GM12878 (cell line): Measurements from ENCODE around the gene HEXB. TPM values are rescaled to one million over a fixed set of nuclear protein-coding genes. Genes with fewer than 3 reads are reported as not detected.

Experiments
- ATF3 ChIP-seq: IDR thresholded peaks from 2 replicates; pipeline ENCODE4 v1.6.1; 2011; ENCODE audit warnings: low read depth, mild to moderate bottlenecking, low read length, moderate library complexity, borderline replicate concordance; ENCODE audit errors: extremely low read depth
- CHD1 ChIP-seq: IDR thresholded peaks from 2 replicates; pipeline ENCODE4 v1.6.1; 2012; ENCODE audit warnings: low read depth, low read length, improper control_type of control experiment
- CREB1 ChIP-seq: IDR thresholded peaks from 2 replicates; pipeline ENCODE4 v1.6.1; 2012; ENCODE audit warnings: low read depth, mild to moderate bottlenecking, inconsistent platforms
- DPF2 ChIP-seq: fragments of 450-650 bp; IDR thresholded peaks from 2 replicates; pipeline ENCODE4 v1.6.1; 2017; ENCODE audit warnings: mild to moderate bottlenecking
- MTA2 ChIP-seq: fragments of 450-650 bp; IDR thresholded peaks from 2 replicates; pipeline ENCODE4 v1.6.1; 2016; ENCODE audit warnings: low read depth, mild to moderate bottlenecking, moderate library complexity
- MYB ChIP-seq: fragments of 150-350 bp; IDR thresholded peaks from 2 replicates; pipeline ENCODE4 v1.6.1; 2014; ENCODE audit warnings: mild to moderate bottlenecking, low read depth, low read length, borderline replicate concordance
- RB1 ChIP-seq: fragments of 450-650 bp; formaldehyde crosslinking; IDR thresholded peaks from 2 replicates; pipeline ENCODE4 v1.6.1; 2017; ENCODE audit warnings: mild to moderate bottlenecking, borderline replicate concordance
- SIX5 ChIP-seq: IDR thresholded peaks from 2 replicates; pipeline ENCODE4 v1.6.1; 2011; ENCODE audit warnings: mild to moderate bottlenecking, low read depth, low read length, moderate library complexity; ENCODE audit not compliant: severe bottlenecking
- TBL1XR1 ChIP-seq: IDR thresholded peaks from 2 replicates; pipeline ENCODE4 v1.6.1; 2012; ENCODE audit warnings: low read depth, low read length, improper control_type of control experiment
- polyA plus RNA-seq, 11 experiments: library from polyadenylated mRNA; depleted of rRNA in 4 of 11; unstranded in 6 of 11; stranded (reverse) in 5 of 11; fragments of >200 nt; fragmentation: Nextera tagmentation in 4 of 11; fragmentation: Illumina TruSeq in 1 of 11; extraction: Ambion mirVana in 4 of 11; extraction: Trizol in 1 of 11; gene quantifications; 1 replicate in 1 of 11; 2 replicates in 10 of 11; pipeline versions ENCODE4 v1.2.1 to v1.2.3, GENCODE V29; 2011 to 2016; ENCODE audit warnings: inconsistent platforms in 2 of 11, missing spikeins in 2 of 11, low read depth in 1 of 11
- total RNA-seq, 4 experiments: library from RNA; depleted of rRNA in 3 of 4; stranded (reverse); fragments of >200 nt in 3 of 4; fragmentation: Illumina TruSeq in 1 of 4; extraction: Trizol in 1 of 4; gene quantifications; 2 replicates each; pipeline versions ENCODE4 v1.2.1 to v1.2.3, GENCODE V29; 2013 to 2021
- TF ChIP-seq, protein P1 (sequence below): fragments of 450-650 bp; formaldehyde crosslinking; IDR thresholded peaks from 2 replicates; pipeline ENCODE4 v1.4.0; 2020; ENCODE audit warnings: mild to moderate bottlenecking, moderate library complexity

HEXB gene
- total and polyA plus RNA-seq, 10 of the 15 experiments (the other 5 are each of a cell fraction or from before 2014, with no cell fraction given) = 13.5 to 76.0 (median 42.6) TPM

DNA sequence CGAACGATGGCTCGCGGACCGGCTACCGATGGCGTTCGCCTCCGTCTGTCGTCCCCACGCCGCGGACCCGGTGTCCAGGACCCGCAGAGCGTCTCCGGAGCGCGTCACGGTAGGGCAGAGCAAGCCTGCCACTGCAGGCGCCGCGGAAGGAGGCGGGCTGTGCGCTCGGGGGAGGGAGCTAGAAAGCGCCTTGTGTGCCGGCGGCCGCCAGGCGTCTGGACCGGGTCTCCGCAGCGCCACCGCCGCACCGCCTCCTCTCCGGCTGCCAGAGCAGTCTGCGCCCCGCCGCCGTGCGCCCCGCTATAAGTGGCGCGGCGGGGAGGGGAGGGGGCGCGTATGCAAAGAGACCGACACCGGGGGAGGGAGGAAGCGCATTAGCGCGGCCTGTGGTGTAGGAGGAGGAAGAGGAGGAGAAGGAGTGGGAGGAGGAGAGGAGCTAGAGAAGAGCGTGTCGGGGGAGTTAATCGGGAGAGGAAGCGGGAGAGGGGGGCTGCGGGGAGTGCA is 44.5 kb upstream of the HEXB start, which contains the start of gene ENC1 (continued):
- TF ChIP-seq, protein P1, sequence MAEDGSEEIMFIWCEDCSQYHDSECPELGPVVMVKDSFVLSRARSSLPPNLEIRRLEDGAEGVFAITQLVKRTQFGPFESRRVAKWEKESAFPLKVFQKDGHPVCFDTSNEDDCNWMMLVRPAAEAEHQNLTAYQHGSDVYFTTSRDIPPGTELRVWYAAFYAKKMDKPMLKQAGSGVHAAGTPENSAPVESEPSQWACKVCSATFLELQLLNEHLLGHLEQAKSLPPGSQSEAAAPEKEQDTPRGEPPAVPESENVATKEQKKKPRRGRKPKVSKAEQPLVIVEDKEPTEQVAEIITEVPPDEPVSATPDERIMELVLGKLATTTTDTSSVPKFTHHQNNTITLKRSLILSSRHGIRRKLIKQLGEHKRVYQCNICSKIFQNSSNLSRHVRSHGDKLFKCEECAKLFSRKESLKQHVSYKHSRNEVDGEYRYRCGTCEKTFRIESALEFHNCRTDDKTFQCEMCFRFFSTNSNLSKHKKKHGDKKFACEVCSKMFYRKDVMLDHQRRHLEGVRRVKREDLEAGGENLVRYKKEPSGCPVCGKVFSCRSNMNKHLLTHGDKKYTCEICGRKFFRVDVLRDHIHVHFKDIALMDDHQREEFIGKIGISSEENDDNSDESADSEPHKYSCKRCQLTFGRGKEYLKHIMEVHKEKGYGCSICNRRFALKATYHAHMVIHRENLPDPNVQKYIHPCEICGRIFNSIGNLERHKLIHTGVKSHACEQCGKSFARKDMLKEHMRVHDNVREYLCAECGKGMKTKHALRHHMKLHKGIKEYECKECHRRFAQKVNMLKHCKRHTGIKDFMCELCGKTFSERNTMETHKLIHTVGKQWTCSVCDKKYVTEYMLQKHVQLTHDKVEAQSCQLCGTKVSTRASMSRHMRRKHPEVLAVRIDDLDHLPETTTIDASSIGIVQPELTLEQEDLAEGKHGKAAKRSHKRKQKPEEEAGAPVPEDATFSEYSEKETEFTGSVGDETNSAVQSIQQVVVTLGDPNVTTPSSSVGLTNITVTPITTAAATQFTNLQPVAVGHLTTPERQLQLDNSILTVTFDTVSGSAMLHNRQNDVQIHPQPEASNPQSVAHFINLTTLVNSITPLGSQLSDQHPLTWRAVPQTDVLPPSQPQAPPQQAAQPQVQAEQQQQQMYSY (CRISPR knock-in tag) = no peak
- TF ChIP-seq CREB1 = no peak
- no peak for TF ChIP-seq CHD1
- no peak for TF ChIP-seq SIX5
- TF ChIP-seq MTA2 = peak; percentile 42; the same call in 1 of the 2 replicates
- peak; percentile 33; the same call in 1 of the 2 replicates for TF ChIP-seq TBL1XR1
- no peak for TF ChIP-seq ATF3
- TF ChIP-seq RB1 = no peak
- TF ChIP-seq MYB = no peak
- TF ChIP-seq DPF2 = peak; percentile 60
